Liver (tissue), 9 donors: ENCODE measurements around the gene ROBO4. TPM values are rescaled to one million over a fixed set of nuclear protein-coding genes. Genes with fewer than 3 reads are reported as not detected.

ENCODE experiments used
- DNase-seq: peaks from one replicate; pipeline ENCODE4 v3.0.0-alpha.2; 2017; ENCODE audit warnings: low spot score
- H3K27ac ChIP-seq, 2 donors: one replicate each; pipeline ENCODE4 v1.7.0; 2013; ENCODE audit warnings: inconsistent platforms in 2 of 2, low read length in 2 of 2, control low read depth in 1 of 2, low read depth in 1 of 2, mild to moderate bottlenecking in 1 of 2
- H3K27me3 ChIP-seq, 4 donors: one replicate each; pipeline versions ENCODE4 v1.6.1 to v1.7.0; 2013; ENCODE audit warnings: low read length in 3 of 4, inconsistent platforms in 1 of 4, mild to moderate bottlenecking in 1 of 4, moderate library complexity in 1 of 4; ENCODE audit not compliant: control insufficient read depth in 4 of 4, insufficient read depth in 4 of 4
- H3K36me3 ChIP-seq, 4 donors: one replicate each; pipeline versions ENCODE4 v1.6.1 to v1.7.0; 2013; ENCODE audit warnings: low read length in 3 of 4, mild to moderate bottlenecking in 3 of 4, low read depth in 1 of 4, moderate library complexity in 1 of 4; ENCODE audit not compliant: control insufficient read depth in 4 of 4, insufficient read depth in 3 of 4
- H3K4me1 ChIP-seq, 4 donors: one replicate each; pipeline versions ENCODE4 v1.6.1 to v1.7.0; 2013; ENCODE audit warnings: low read length in 3 of 4, mild to moderate bottlenecking in 3 of 4, moderate library complexity in 1 of 4; ENCODE audit not compliant: control insufficient read depth in 4 of 4, insufficient read depth in 4 of 4
- H3K4me3 ChIP-seq, 3 donors: one replicate each; pipeline versions ENCODE4 v1.6.1 to v1.7.0; 2013; ENCODE audit warnings: low read length in 3 of 3, control low read depth in 1 of 3, low read depth in 1 of 3, mild to moderate bottlenecking in 1 of 3
- H3K9ac ChIP-seq, 2 donors: one replicate each; pipeline ENCODE4 v1.7.0; 2013; ENCODE audit warnings: low read length in 2 of 2, mild to moderate bottlenecking in 2 of 2, moderate library complexity in 2 of 2, control low read depth in 1 of 2, low read depth in 1 of 2
- H3K9me3 ChIP-seq, 4 donors: one replicate each; pipeline versions ENCODE4 v1.6.1 to v1.7.0; 2013; ENCODE audit warnings: low read length in 3 of 4; ENCODE audit not compliant: control insufficient read depth in 4 of 4
- ATF3 ChIP-seq: IDR thresholded peaks from 2 replicates; pipeline ENCODE4 v1.6.1; 2016; ENCODE audit warnings: antibody characterized with exemption
- CTCF ChIP-seq: fragments of 150-350 bp; IDR thresholded peaks from 2 replicates; pipeline ENCODE4 v1.5.1; 2017; ENCODE audit warnings: improper control_type of control experiment, low read depth, low read length; ENCODE audit not compliant: missing input control
- EGR1 ChIP-seq, 2 donors: IDR thresholded peaks; 2 replicates each; pipeline ENCODE4 v1.6.1; 2016 to 2018; ENCODE audit warnings: antibody characterized with exemption in 2 of 2, low read depth in 2 of 2
- FOXA1 ChIP-seq: IDR thresholded peaks from 2 replicates; pipeline ENCODE4 v1.6.1; 2016; ENCODE audit warnings: antibody characterized with exemption
- HNF4A ChIP-seq, 2 donors: conservative IDR thresholded peaks; 2 replicates each; pipeline ENCODE4 v1.6.1; 2016; ENCODE audit warnings: antibody characterized with exemption in 2 of 2, mild to moderate bottlenecking in 2 of 2
- HNF4G ChIP-seq: IDR thresholded peaks from 2 replicates; pipeline ENCODE4 v1.6.1; 2016; ENCODE audit warnings: antibody characterized with exemption
- JUND ChIP-seq, 2 donors: IDR thresholded peaks; 2 replicates each; pipeline ENCODE4 v1.6.1; 2016; ENCODE audit warnings: antibody characterized with exemption in 2 of 2
- NR2F2 ChIP-seq: IDR thresholded peaks from 2 replicates; pipeline ENCODE4 v1.6.1; 2016; ENCODE audit warnings: antibody characterized with exemption
- RAD21 ChIP-seq, 2 donors: IDR thresholded peaks; 2 replicates each; pipeline ENCODE4 v1.6.1; 2016; ENCODE audit warnings: antibody characterized with exemption in 2 of 2, mild to moderate bottlenecking in 2 of 2
- RXRA ChIP-seq, 2 donors: IDR thresholded peaks; 2 replicates each; pipeline ENCODE4 v1.6.1; 2017 to 2018; ENCODE audit warnings: antibody characterized with exemption in 2 of 2, mild to moderate bottlenecking in 1 of 2
- SP1 ChIP-seq: IDR thresholded peaks from 2 replicates; pipeline ENCODE4 v1.6.1; 2018; ENCODE audit warnings: antibody characterized with exemption, mild to moderate bottlenecking
- TAF1 ChIP-seq: conservative IDR thresholded peaks from 2 replicates; pipeline ENCODE4 v1.6.1; 2016; ENCODE audit warnings: antibody characterized with exemption, mild to moderate bottlenecking
- YY1 ChIP-seq: IDR thresholded peaks from 2 replicates; pipeline ENCODE4 v1.6.1; 2016; ENCODE audit warnings: antibody characterized with exemption, mild to moderate bottlenecking
- ZBTB33 ChIP-seq: IDR thresholded peaks from 2 replicates; pipeline ENCODE4 v1.6.1; 2016; ENCODE audit warnings: antibody characterized with exemption
- WGBS: extraction: QIAGEN DNeasy Blood & Tissue Kit; methylation state at CpG from one replicate; pipeline ENCODE4 v1.1.7; 2013; 5-methylcytosine and 5-hydroxymethylcytosine counted together
- polyA plus RNA-seq, 2 donors: library from polyadenylated mRNA; stranded (reverse) in 1 of 2; unstranded in 1 of 2; fragments of 200-250 nt in 1 of 2; fragments of >200 nt in 1 of 2; fragmentation: Nextera tagmentation in 1 of 2; extraction: Ambion mirVana in 1 of 2; gene quantifications; one replicate each; pipeline versions ENCODE4 v1.2.1 to v1.2.3, GENCODE V29; 2013 to 2015
- total RNA-seq, 2 donors: library from RNA; depleted of rRNA; stranded (reverse); fragments of >200 nt; gene quantifications; one replicate each; pipeline ENCODE4 v1.2.3, GENCODE V29; 2014
- TF ChIP-seq, protein P1 (sequence below): IDR thresholded peaks from 2 replicates; pipeline ENCODE4 v1.6.1; 2016; ENCODE audit warnings: antibody characterized with exemption, mild to moderate bottlenecking
- TF ChIP-seq, protein P2 (sequence below): IDR thresholded peaks from 2 replicates; pipeline ENCODE4 v1.6.1; 2016; ENCODE audit warnings: antibody characterized with exemption
- donor health status: healthy.
- donor health status: healthy.
- donor health status: healthy.
- donor health status: healthy.
- donor health status: healthy.

Gene ROBO4
- total and polyA plus RNA-seq, 4 donors: 2.5 to 17.2 (median 7.6) TPM

DNA sequence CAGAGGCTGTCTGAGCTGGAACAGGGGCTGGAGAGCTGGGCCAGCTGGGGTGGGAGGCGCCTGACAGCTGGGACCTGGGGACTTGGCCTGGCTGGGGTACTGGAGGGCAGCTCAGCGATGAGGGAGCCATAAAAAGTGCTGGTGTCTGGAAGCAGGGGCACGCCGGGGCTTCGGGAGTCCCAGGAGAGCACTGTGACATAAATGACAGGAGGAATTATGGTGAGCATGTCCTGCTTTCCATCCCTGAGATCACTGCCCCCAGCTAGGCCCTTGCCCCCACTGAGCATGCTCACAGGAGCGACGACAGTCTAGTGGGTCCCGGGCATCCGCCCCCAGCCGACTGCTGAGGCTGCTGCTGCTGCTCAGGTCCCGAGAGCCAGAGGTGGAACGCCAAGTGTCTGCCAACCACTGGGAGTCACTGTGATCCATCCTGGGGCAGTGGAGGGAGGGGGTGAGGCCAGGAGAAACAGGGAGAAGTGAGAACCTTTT lies 6.2 kb downstream of the ROBO4 start:
- H3K36me3 ChIP-seq: no peaks in the 10 kb centered on the region
- no peak for DNase-seq
- no peak overlapping the region for H3K9ac ChIP-seq
- 79% methylated on average over 12 of the region's 12 CpGs for WGBS
- no peaks in the 10 kb centered on the region for H3K27me3 ChIP-seq
- H3K9me3 ChIP-seq: no peaks in the 10 kb centered on the region
- H3K4me1 ChIP-seq: peaks cover 0 to 6% (median 1%) of the 10 kb centered on the region in 4 donors
- TF ChIP-seq SP1: no peak
- TF ChIP-seq, protein P1, sequence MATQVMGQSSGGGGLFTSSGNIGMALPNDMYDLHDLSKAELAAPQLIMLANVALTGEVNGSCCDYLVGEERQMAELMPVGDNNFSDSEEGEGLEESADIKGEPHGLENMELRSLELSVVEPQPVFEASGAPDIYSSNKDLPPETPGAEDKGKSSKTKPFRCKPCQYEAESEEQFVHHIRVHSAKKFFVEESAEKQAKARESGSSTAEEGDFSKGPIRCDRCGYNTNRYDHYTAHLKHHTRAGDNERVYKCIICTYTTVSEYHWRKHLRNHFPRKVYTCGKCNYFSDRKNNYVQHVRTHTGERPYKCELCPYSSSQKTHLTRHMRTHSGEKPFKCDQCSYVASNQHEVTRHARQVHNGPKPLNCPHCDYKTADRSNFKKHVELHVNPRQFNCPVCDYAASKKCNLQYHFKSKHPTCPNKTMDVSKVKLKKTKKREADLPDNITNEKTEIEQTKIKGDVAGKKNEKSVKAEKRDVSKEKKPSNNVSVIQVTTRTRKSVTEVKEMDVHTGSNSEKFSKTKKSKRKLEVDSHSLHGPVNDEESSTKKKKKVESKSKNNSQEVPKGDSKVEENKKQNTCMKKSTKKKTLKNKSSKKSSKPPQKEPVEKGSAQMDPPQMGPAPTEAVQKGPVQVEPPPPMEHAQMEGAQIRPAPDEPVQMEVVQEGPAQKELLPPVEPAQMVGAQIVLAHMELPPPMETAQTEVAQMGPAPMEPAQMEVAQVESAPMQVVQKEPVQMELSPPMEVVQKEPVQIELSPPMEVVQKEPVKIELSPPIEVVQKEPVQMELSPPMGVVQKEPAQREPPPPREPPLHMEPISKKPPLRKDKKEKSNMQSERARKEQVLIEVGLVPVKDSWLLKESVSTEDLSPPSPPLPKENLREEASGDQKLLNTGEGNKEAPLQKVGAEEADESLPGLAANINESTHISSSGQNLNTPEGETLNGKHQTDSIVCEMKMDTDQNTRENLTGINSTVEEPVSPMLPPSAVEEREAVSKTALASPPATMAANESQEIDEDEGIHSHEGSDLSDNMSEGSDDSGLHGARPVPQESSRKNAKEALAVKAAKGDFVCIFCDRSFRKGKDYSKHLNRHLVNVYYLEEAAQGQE: no peak
- no peak for TF ChIP-seq CTCF
- TF ChIP-seq YY1: no peak
- TF ChIP-seq ATF3: no peak
- TF ChIP-seq RAD21 (IDR thresholded peaks at IDR 0.05): no peak
- no peak for TF ChIP-seq ZBTB33
- no peak for TF ChIP-seq TAF1
- no peak for TF ChIP-seq EGR1 (IDR thresholded peaks at IDR 0.05; ENCODE audit: low read depth in 2 of 2)
- TF ChIP-seq RXRA (IDR thresholded peaks at IDR 0.05): no peak
- TF ChIP-seq NR2F2: no peak
- H3K27ac ChIP-seq: no peak overlapping the region
- no peak overlapping the region for H3K4me3 ChIP-seq

- Histone ChIP-seq H3K4me3 (no peak overlapping the region), H3K27ac (no peak overlapping the region), H3K4me1 (peaks cover 0 to 6% (median 1%) of the 10 kb centered on the region in 4 donors), H3K36me3 (no peaks in the 10 kb centered on the region), H3K27me3 (no peaks in the 10 kb centered on the region), H3K9me3 (no peaks in the 10 kb centered on the region), H3K9ac (no peak overlapping the region)
- 78% methylated on average over 9 of the region's 9 CpGs for WGBS
- no peak for DNase-seq
- TF ChIP-seq FOXA1 (no peak), HNF4G (no peak), CTCF (no peak), HNF4A (conservative IDR thresholded peaks at IDR 0.05) (no peak), RXRA (IDR thresholded peaks at IDR 0.05) (no peak), ZBTB33 (no peak), NR2F2 (no peak), YY1 (no peak), JUND (IDR thresholded peaks at IDR 0.05) (no peak), ATF3 (no peak), EGR1 (IDR thresholded peaks at IDR 0.05; ENCODE audit: low read depth in 2 of 2) (no peak)
- TF ChIP-seq, protein P2, sequence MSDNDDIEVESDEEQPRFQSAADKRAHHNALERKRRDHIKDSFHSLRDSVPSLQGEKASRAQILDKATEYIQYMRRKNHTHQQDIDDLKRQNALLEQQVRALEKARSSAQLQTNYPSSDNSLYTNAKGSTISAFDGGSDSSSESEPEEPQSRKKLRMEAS: no peak
Measured at GRCh38 chr11:124890683-124891372, 6.8 kb downstream of the ROBO4 start.
